HepG2 (cell line): ENCODE measurements around the gene SOCS1. TPM values are rescaled to one million over a fixed set of nuclear protein-coding genes. Genes with fewer than 3 reads are reported as not detected.

ENCODE experiments used
- GABPB1 ChIP-seq: IDR thresholded peaks from 2 replicates; pipeline ENCODE4 v1.6.1; 2016; ENCODE audit warnings: mild to moderate bottlenecking, missing genetic modification reagents, moderate library complexity, missing compliant biosample characterization
- HOXA9 ChIP-seq: sonication (generic); formaldehyde crosslinking; IDR thresholded peaks from 2 replicates; pipeline ENCODE4 v1.8.1; 2022; ENCODE audit warnings: missing genetic modification reagents, mild to moderate bottlenecking, moderate library complexity, borderline replicate concordance
- KDM2A ChIP-seq: sonication (generic); formaldehyde crosslinking; IDR thresholded peaks from 2 replicates; pipeline ENCODE4 v1.4.0; 2020; ENCODE audit warnings: low read depth, missing genetic modification reagents, borderline replicate concordance
- KMT2B ChIP-seq: IDR thresholded peaks from 2 replicates; pipeline ENCODE4 v1.6.1; 2016; ENCODE audit warnings: missing genetic modification reagents, missing compliant biosample characterization
- MED8 ChIP-seq: sonication (generic); formaldehyde crosslinking; IDR thresholded peaks from 2 replicates; pipeline ENCODE4 v1.8.1; 2023; ENCODE audit warnings: mild to moderate bottlenecking, missing genetic modification reagents; ENCODE audit not compliant: insufficient replicate concordance
- MZF1 ChIP-seq: sonication (generic); formaldehyde crosslinking; IDR thresholded peaks from 2 replicates; pipeline ENCODE4 v1.8.1; 2023; ENCODE audit warnings: mild to moderate bottlenecking, missing genetic modification reagents, borderline replicate concordance
- NFE2L2 ChIP-seq: fragments of 150-350 bp; IDR thresholded peaks from 2 replicates; pipeline ENCODE4 v1.6.1; 2014; ENCODE audit warnings: low read length
- PLRG1 ChIP-seq: fragments of 450-650 bp; conservative IDR thresholded peaks from 2 replicates; pipeline ENCODE4 v1.6.1; 2016
- PTBP1 ChIP-seq: fragments of 200-400 bp; formaldehyde crosslinking; IDR thresholded peaks from 2 replicates; pipeline ENCODE4 v1.6.1; 2018; ENCODE audit warnings: low read length, low read depth; ENCODE audit not compliant: poor library complexity, severe bottlenecking
- SIN3B ChIP-seq: fragments of 150-350 bp; IDR thresholded peaks from 2 replicates; pipeline ENCODE4 v1.6.1; 2014; ENCODE audit warnings: low read length
- SIX4 ChIP-seq: sonication (generic); formaldehyde crosslinking; IDR thresholded peaks from 2 replicates; pipeline ENCODE4 v1.4.0; 2020; ENCODE audit warnings: missing genetic modification reagents
- SP140L ChIP-seq: sonication (generic); formaldehyde crosslinking; IDR thresholded peaks from 2 replicates; pipeline ENCODE4 v1.4.0; 2020; ENCODE audit warnings: missing genetic modification reagents, borderline replicate concordance
- THYN1 ChIP-seq: sonication (generic); formaldehyde crosslinking; IDR thresholded peaks from 2 replicates; pipeline ENCODE4 v1.8.1; 2023; ENCODE audit warnings: low read depth, mild to moderate bottlenecking, moderate library complexity, missing genetic modification reagents, borderline replicate concordance
- TOPORS ChIP-seq: sonication (generic); formaldehyde crosslinking; IDR thresholded peaks from 2 replicates; pipeline ENCODE4 v1.8.0; 2023; ENCODE audit warnings: mild to moderate bottlenecking, missing genetic modification reagents
- ZBED4 ChIP-seq: sonication (generic); formaldehyde crosslinking; IDR thresholded peaks from 2 replicates; pipeline ENCODE4 v1.4.0; 2020; ENCODE audit warnings: missing genetic modification reagents, borderline replicate concordance
- ZBTB39 ChIP-seq: sonication (generic); formaldehyde crosslinking; IDR thresholded peaks from 2 replicates; pipeline ENCODE4 v1.5.0; 2020; ENCODE audit warnings: missing genetic modification reagents
- ZEB1 ChIP-seq: IDR thresholded peaks from 2 replicates; pipeline ENCODE4 v1.6.1; 2012; ENCODE audit warnings: mild to moderate bottlenecking, low read depth, inconsistent platforms; ENCODE audit not compliant: insufficient replicate concordance
- ZNF274 ChIP-seq: sonication (generic); formaldehyde crosslinking; IDR thresholded peaks from 2 replicates; pipeline ENCODE4 v1.5.1; 2020; ENCODE audit warnings: mild to moderate bottlenecking, missing genetic modification reagents
- ZNF577 ChIP-seq: sonication (generic); formaldehyde crosslinking; IDR thresholded peaks from 2 replicates; pipeline ENCODE4 v1.4.0; 2020; ENCODE audit warnings: mild to moderate bottlenecking, low read depth, missing genetic modification reagents, borderline replicate concordance
- ZNF724P ChIP-seq: sonication (generic); formaldehyde crosslinking; IDR thresholded peaks from 2 replicates; pipeline ENCODE4 v1.8.0; 2022; ENCODE audit warnings: missing genetic modification reagents, borderline replicate concordance
- ZNF737 ChIP-seq: sonication (generic); formaldehyde crosslinking; IDR thresholded peaks from 2 replicates; pipeline ENCODE4 v1.5.0; 2020; ENCODE audit warnings: missing genetic modification reagents, mild to moderate bottlenecking, borderline replicate concordance
- polyA plus RNA-seq, 8 experiments: library from polyadenylated mRNA; depleted of rRNA in 3 of 8; stranded (reverse) in 7 of 8; unstranded in 1 of 8; fragments of >200 nt; fragmentation: Illumina TruSeq in 4 of 8; extraction: Trizol in 4 of 8; gene quantifications; 2 replicates each; pipeline versions ENCODE4 v1.2.1 to v1.2.3, GENCODE V29; 2011 to 2016; ENCODE audit warnings: low read depth in 4 of 8, missing spikeins in 1 of 8, mixed read lengths in 1 of 8; ENCODE audit not compliant: insufficient read depth in 1 of 8
- total RNA-seq, 5 experiments: library from RNA; depleted of rRNA; stranded (reverse); fragments of >200 nt; fragmentation: Illumina TruSeq; extraction: Trizol; gene quantifications; 2 replicates each; pipeline ENCODE4 v1.2.3, GENCODE V29; 2016; ENCODE audit warnings: low read depth in 1 of 5
- TF ChIP-seq, protein P1 (sequence below): sonication (generic); formaldehyde crosslinking; IDR thresholded peaks from 2 replicates; pipeline ENCODE4 v1.8.1; 2023; ENCODE audit warnings: mild to moderate bottlenecking, missing genetic modification reagents
- TF ChIP-seq, protein P2 (sequence below): sonication (generic); formaldehyde crosslinking; IDR thresholded peaks from 2 replicates; pipeline ENCODE4 v1.4.0; 2020; ENCODE audit warnings: missing genetic modification reagents

SOCS1 gene
- total and polyA plus RNA-seq, 2 of the 13 experiments (the other 11 are each of a cell fraction or from before 2014, with no cell fraction given): 5.3 to 6.3 TPM

- TF ChIP-seq ZBED4 (CRISPR knock-in tag): no peak; the same call in 1 of the 2 replicates
- no peak for TF ChIP-seq TOPORS (CRISPR knock-in tag)
- TF ChIP-seq SIX4 (CRISPR knock-in tag): no peak
- TF ChIP-seq GABPB1: no peak
- no peak for TF ChIP-seq PLRG1
- no peak for TF ChIP-seq SIN3B
- TF ChIP-seq, protein P1, sequence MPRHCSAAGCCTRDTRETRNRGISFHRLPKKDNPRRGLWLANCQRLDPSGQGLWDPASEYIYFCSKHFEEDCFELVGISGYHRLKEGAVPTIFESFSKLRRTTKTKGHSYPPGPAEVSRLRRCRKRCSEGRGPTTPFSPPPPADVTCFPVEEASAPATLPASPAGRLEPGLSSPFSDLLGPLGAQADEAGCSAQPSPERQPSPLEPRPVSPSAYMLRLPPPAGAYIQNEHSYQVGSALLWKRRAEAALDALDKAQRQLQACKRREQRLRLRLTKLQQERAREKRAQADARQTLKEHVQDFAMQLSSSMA (CRISPR knock-in tag): no peak
- TF ChIP-seq KMT2B (CRISPR knock-in tag): 0 out of 2 replicates have a peak, but pooled peaks have one; percentile 42
- no peak for TF ChIP-seq HOXA9 (CRISPR knock-in tag)
- TF ChIP-seq MZF1 (CRISPR knock-in tag): no peak
- no peak for TF ChIP-seq ZEB1
- no peak for TF ChIP-seq ZNF724P (CRISPR knock-in tag)
- TF ChIP-seq NFE2L2: no peak
- TF ChIP-seq THYN1 (CRISPR knock-in tag): no peak
- TF ChIP-seq KDM2A (CRISPR knock-in tag): peak; percentile 29; the same call in 1 of the 2 replicates
- TF ChIP-seq PTBP1: no peak
- no peak for TF ChIP-seq ZNF577 (CRISPR knock-in tag)
- TF ChIP-seq, protein P2, sequence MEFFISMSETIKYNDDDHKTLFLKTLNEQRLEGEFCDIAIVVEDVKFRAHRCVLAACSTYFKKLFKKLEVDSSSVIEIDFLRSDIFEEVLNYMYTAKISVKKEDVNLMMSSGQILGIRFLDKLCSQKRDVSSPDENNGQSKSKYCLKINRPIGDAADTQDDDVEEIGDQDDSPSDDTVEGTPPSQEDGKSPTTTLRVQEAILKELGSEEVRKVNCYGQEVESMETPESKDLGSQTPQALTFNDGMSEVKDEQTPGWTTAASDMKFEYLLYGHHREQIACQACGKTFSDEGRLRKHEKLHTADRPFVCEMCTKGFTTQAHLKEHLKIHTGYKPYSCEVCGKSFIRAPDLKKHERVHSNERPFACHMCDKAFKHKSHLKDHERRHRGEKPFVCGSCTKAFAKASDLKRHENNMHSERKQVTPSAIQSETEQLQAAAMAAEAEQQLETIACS (CRISPR knock-in tag): no peak
- 0 out of 2 replicates have a peak, but pooled peaks have one; percentile 10 for TF ChIP-seq ZNF274 (CRISPR knock-in tag)
- no peak for TF ChIP-seq SP140L (CRISPR knock-in tag)
- no peak for TF ChIP-seq MED8 (CRISPR knock-in tag)
- TF ChIP-seq ZNF737 (CRISPR knock-in tag): no peak
- no peak for TF ChIP-seq ZBTB39
Measured at GRCh38 chr16:11273721-11274324, 17.8 kb upstream of the SOCS1 start (continued).
